CD14-positive monocyte (primary cell): Measurements from ENCODE around the gene HSF2BP. TPM values are rescaled to one million over a fixed set of nuclear protein-coding genes. Genes with fewer than 3 reads are reported as not detected.
"Not testable (repeated sequence)": the region's sequence is repeated elsewhere in the genome, so short reads cannot be mapped to it uniquely, and the experiment has no call there.

ENCODE experiments used
- DNase-seq, 3 donors: peaks; one replicate each; pipeline ENCODE4 v3.0.0-alpha.2; 2011 to 2022
- H2AFZ ChIP-seq: 2 replicates; pipeline ENCODE4 v1.6.0; 2012; ENCODE audit warnings: mild to moderate bottlenecking, low read depth, low read length, inconsistent platforms; ENCODE audit not compliant: insufficient read depth, poor library complexity, severe bottlenecking
- H3K27ac ChIP-seq, 2 donors: 1 replicate in 1 of 2; 2 replicates in 1 of 2; pipeline ENCODE4 v1.5.1; 2012 to 2013; ENCODE audit warnings: low read length in 2 of 2, control low read depth in 1 of 2, inconsistent platforms in 1 of 2, low read depth in 1 of 2, mild to moderate bottlenecking in 1 of 2
- H3K27me3 ChIP-seq, 2 donors: one replicate each; pipeline versions ENCODE4 v1.6.0 to v1.6.1; 2011 to 2013; ENCODE audit warnings: low read length in 2 of 2; ENCODE audit not compliant: control insufficient read depth in 2 of 2, insufficient read depth in 2 of 2
- H3K36me3 ChIP-seq, 2 donors: replicated peaks in 1 of 2; 1 replicate in 1 of 2; 2 replicates in 1 of 2; pipeline versions ENCODE4 v1.5.1 to v1.6.1; 2012 to 2013; ENCODE audit warnings: low read length in 2 of 2, control low read depth in 1 of 2, inconsistent platforms in 1 of 2, mild to moderate bottlenecking in 1 of 2; ENCODE audit not compliant: insufficient read depth in 2 of 2, control insufficient read depth in 1 of 2
- H3K4me1 ChIP-seq, 2 donors: 1 replicate in 1 of 2; 2 replicates in 1 of 2; pipeline versions ENCODE4 v1.5.1 to v1.6.1; 2012 to 2013; ENCODE audit warnings: low read length in 2 of 2, control low read depth in 1 of 2, inconsistent platforms in 1 of 2, mild to moderate bottlenecking in 1 of 2, moderate library complexity in 1 of 2; ENCODE audit not compliant: insufficient read depth in 2 of 2, control insufficient read depth in 1 of 2
- H3K4me2 ChIP-seq: replicated peaks from 2 replicates; pipeline ENCODE3; 2012; ENCODE audit warnings: low read length, moderate library complexity, mild to moderate bottlenecking; ENCODE audit not compliant: poor library complexity, severe bottlenecking; ENCODE audit errors: extremely low read depth
- H3K4me3 ChIP-seq, 3 experiments: fragments of 200-600 bp in 1 of 3; sonication (generic) in 1 of 3; replicated peaks in 1 of 3; 1 replicate in 2 of 3; 2 replicates in 1 of 3; pipeline ENCODE4 v1.5.1; 2011 to 2013; ENCODE audit warnings: low read length in 3 of 3, mild to moderate bottlenecking in 3 of 3, control low read depth in 2 of 3, low read depth in 2 of 3, inconsistent platforms in 1 of 3, moderate library complexity in 1 of 3
- H3K79me2 ChIP-seq: 2 replicates; pipeline ENCODE4 v1.6.0; 2012; ENCODE audit warnings: mild to moderate bottlenecking, control low read depth, inconsistent platforms, low read length, moderate library complexity; ENCODE audit not compliant: insufficient read depth
- H3K9ac ChIP-seq: 2 replicates; pipeline ENCODE4 v1.6.0; 2017; ENCODE audit warnings: low read length, mild to moderate bottlenecking; ENCODE audit not compliant: insufficient read depth, poor library complexity, severe bottlenecking
- H3K9me3 ChIP-seq, 2 donors: replicated peaks in 1 of 2; 1 replicate in 1 of 2; 2 replicates in 1 of 2; pipeline versions ENCODE4 v1.5.1 to v1.6.1; 2012 to 2013; ENCODE audit warnings: low read length in 2 of 2, control low read depth in 1 of 2; ENCODE audit not compliant: control insufficient read depth in 1 of 2, insufficient read depth in 1 of 2
- H4K20me1 ChIP-seq: 2 replicates; pipeline ENCODE4 v1.6.0; 2012; ENCODE audit warnings: mild to moderate bottlenecking, low read length, control low read depth, moderate library complexity; ENCODE audit not compliant: insufficient read depth
- H3K27ac Mint-ChIP-seq, 7 donors: one replicate each; pipeline ENCODE4 v1.8.0; 2020; ENCODE audit warnings: mild to moderate bottlenecking in 7 of 7, mixed read lengths in 7 of 7, moderate library complexity in 6 of 7, inconsistent platforms in 2 of 7
- H3K27me3 Mint-ChIP-seq, 3 donors: one replicate each; pipeline ENCODE4 v1.8.0; 2021 to 2022; ENCODE audit warnings: low read depth in 3 of 3, mild to moderate bottlenecking in 3 of 3, mixed read lengths in 3 of 3, moderate library complexity in 3 of 3, inconsistent platforms in 1 of 3
- H3K36me3 Mint-ChIP-seq, 2 donors: one replicate each; pipeline ENCODE4 v1.8.0; 2020; ENCODE audit warnings: mixed read lengths in 2 of 2, inconsistent platforms in 1 of 2, mild to moderate bottlenecking in 1 of 2
- H3K4me1 Mint-ChIP-seq: one replicate; pipeline ENCODE4 v1.8.0; 2020; ENCODE audit warnings: mild to moderate bottlenecking, mixed read lengths
- H3K4me3 Mint-ChIP-seq, 2 donors: one replicate each; pipeline ENCODE4 v1.8.0; 2020; ENCODE audit warnings: mild to moderate bottlenecking in 2 of 2, mixed read lengths in 2 of 2, moderate library complexity in 1 of 2
- H3K9me3 Mint-ChIP-seq, 7 donors: one replicate each; pipeline ENCODE4 v1.8.0; 2020 to 2022; ENCODE audit warnings: mixed read lengths in 7 of 7, mild to moderate bottlenecking in 6 of 7, moderate library complexity in 6 of 7, inconsistent platforms in 2 of 7
- WGBS: methylation state at CpG from one replicate; pipeline ENCODE4 v1.1.5; 2013; ENCODE audit warnings: missing lambda C conversion rate; ENCODE audit not compliant: insufficient coverage; 5-methylcytosine and 5-hydroxymethylcytosine counted together
- intact Hi-C, 2 donors: fragments of 100-400 bp; cut with micrococcal nuclease; formaldehyde crosslinking; loops; one replicate each; pipeline versions ENCODE4 v1.15.0 to v1.15.1; 2023
- polyA plus RNA-seq, 3 donors: library from polyadenylated mRNA; depleted of rRNA in 1 of 3; unstranded in 2 of 3; stranded (reverse) in 1 of 3; fragments of 300-500 nt in 2 of 3; fragments of >200 nt in 1 of 3; fragmentation: Illumina TruSeq in 2 of 3; gene quantifications; 1 replicate in 2 of 3; 2 replicates in 1 of 3; pipeline ENCODE4 v1.2.3, GENCODE V29; 2012 to 2021
- TF ChIP-seq, protein P1 (sequence below): fragments of 200-600 bp; IDR thresholded peaks from one replicate; pipeline ENCODE4 v1.8.0; 2022; ENCODE audit warnings: antibody characterized with exemption, mild to moderate bottlenecking

Gene HSF2BP
- polyA plus RNA-seq, 3 donors: 0.20 TPM; not detected in 2

DNA sequence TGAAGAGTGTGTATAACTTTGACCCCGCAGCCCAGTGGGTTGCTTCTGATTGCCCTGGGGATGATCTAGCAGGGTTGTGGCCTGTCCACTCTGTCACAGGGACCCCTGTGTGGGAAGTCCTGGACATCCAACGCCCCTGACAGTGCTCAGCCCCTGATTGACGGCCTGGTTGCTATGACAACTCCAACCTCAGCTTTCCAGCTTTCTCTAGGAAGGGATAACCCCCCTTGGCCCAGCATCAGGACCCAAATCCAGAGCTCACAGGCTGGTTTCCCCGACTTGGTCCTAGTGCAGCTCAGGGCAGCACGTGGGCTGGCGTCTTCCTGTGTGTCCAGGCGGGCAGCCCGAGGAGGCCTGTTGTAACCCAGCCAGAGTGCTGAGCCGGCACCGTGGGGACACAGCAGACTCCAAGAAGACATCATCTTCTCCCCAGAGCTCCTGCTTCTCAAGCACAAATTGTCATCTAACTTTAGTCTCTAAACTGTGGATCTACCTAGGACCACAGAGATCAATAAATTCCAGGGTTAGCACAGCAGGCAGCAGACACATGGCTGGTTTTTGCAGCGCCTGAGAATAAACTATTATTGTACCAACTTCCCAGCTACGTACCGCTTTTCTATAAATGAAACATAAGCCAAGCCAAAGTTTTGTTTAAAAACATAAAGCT lies 40.8 kb upstream of the HSF2BP start:
- Mint-ChIP-seq H3K4me1 (peaks cover 17% of the 10 kb centered on the region), H3K27me3 (peaks cover 0 to 11% (median 10%) of the 10 kb centered on the region in 3 donors), H3K27ac (no peak overlapping the region), H3K9me3 (no peaks in the 10 kb centered on the region), H3K4me3 (no peak overlapping the region), H3K36me3 (peaks cover 14 to 16% of the 10 kb centered on the region in 2 donors)
- Histone ChIP-seq H3K27ac (no peak overlapping the region), H4K20me1 (no peaks in the 10 kb centered on the region), H2AFZ (no peak overlapping the region), H3K36me3 (peaks cover 4 to 15% of the 10 kb centered on the region in 2 donors), H3K27me3 (peaks cover 0 to 4% of the 10 kb centered on the region in 2 donors), H3K9ac (no peak overlapping the region), H3K79me2 (no peaks in the 10 kb centered on the region), H3K4me3 (no peak overlapping the region), H3K4me1 (peaks cover 15% of the 10 kb centered on the region in 2 donors), H3K4me2 (no peak overlapping the region), H3K9me3 (no peaks in the 10 kb centered on the region)
- no peak for DNase-seq
- TF ChIP-seq, protein P1, sequence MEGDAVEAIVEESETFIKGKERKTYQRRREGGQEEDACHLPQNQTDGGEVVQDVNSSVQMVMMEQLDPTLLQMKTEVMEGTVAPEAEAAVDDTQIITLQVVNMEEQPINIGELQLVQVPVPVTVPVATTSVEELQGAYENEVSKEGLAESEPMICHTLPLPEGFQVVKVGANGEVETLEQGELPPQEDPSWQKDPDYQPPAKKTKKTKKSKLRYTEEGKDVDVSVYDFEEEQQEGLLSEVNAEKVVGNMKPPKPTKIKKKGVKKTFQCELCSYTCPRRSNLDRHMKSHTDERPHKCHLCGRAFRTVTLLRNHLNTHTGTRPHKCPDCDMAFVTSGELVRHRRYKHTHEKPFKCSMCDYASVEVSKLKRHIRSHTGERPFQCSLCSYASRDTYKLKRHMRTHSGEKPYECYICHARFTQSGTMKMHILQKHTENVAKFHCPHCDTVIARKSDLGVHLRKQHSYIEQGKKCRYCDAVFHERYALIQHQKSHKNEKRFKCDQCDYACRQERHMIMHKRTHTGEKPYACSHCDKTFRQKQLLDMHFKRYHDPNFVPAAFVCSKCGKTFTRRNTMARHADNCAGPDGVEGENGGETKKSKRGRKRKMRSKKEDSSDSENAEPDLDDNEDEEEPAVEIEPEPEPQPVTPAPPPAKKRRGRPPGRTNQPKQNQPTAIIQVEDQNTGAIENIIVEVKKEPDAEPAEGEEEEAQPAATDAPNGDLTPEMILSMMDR: no peak
- intact Hi-C loops: no loop called here
- WGBS: 73% methylated on average over 6 of the region's 13 CpGs

DNA sequence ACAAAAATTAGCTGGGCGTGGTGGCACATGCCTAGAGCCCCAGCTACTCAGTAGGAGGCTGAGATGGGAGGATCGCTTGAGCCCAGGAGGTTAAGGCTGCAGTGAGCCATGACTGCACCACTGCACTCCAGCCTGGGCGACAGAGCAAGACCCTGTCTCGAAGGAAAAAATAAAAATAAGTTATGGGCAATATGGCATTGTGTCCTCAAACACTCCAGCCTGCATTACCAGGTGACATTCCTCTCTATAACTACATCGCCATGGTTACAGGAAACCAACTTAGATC lies 40.1 kb upstream of the HSF2BP start:
- 67% methylated on average over 2 of the region's 5 CpGs for WGBS
- H3K9me3 ChIP-seq, intact Hi-C loops, H2AFZ ChIP-seq, H3K4me3 ChIP-seq, H3K4me2 ChIP-seq, DNase-seq, H3K27ac ChIP-seq, H3K4me3 Mint-ChIP-seq, H4K20me1 ChIP-seq, H3K9me3 Mint-ChIP-seq, H3K27ac Mint-ChIP-seq, H3K27me3 Mint-ChIP-seq, H3K27me3 ChIP-seq, H3K9ac ChIP-seq, H3K79me2 ChIP-seq: not testable (repeated sequence)
- Histone ChIP-seq H3K36me3 (peaks cover 7 to 21% of the 10 kb centered on the region in 2 donors), H3K4me1 (peaks cover 15% of the 10 kb centered on the region in 2 donors)
- H3K4me1 Mint-ChIP-seq: peaks cover 17% of the 10 kb centered on the region
- H3K36me3 Mint-ChIP-seq: peaks cover 17 to 23% of the 10 kb centered on the region in 2 donors
